ENCODE data around the gene ZDHHC17.

Gene ZDHHC17

GRCh38 chr12:76866151-76866567 lies 102.2 kb downstream of the ZDHHC17 start:
- Histone ChIP-seq H3K9me3 (ENCODE audit: control insufficient read depth, low read length) (no peaks in the 10 kb centered on the region), H3K14ac (ENCODE audit: low read length in 2 of 2) (peak overlapping the region in 1 of 2 experiments; percentile 4), H3K27ac (ENCODE audit: low read length, poor library complexity, severe bottlenecking) (no peak overlapping the region), H2BK120ac (ENCODE audit: low read depth, low read length) (no peak overlapping the region), H4K91ac (ENCODE audit: low read length) (no peak overlapping the region), H3K23ac (ENCODE audit: low read length in 2 of 2) (no peak overlapping the region), H2BK5ac (ENCODE audit: low read depth, low read length, poor library complexity, severe bottlenecking) (no peak overlapping the region), H3K27me3 (ENCODE audit: control insufficient read depth in 1 of 2, insufficient read depth in 1 of 2, low read length in 2 of 2) (no peaks in the 10 kb centered on the region), H3K4ac (ENCODE audit: low read depth in 1 of 2, low read length in 2 of 2) (no peak overlapping the region), H3K18ac (ENCODE audit: low read depth in 1 of 2, low read length in 2 of 2) (peak overlapping the region; percentile 28 to 61), H3K4me1 (ENCODE audit: control insufficient read depth, insufficient read depth, low read depth, low read length) (peaks cover 4% of the 10 kb centered on the region), H2BK15ac (ENCODE audit: low read depth, poor library complexity, severe bottlenecking) (peak overlapping the region; percentile 30), H3K79me1 (replicated peaks; ENCODE audit: low read length, poor library complexity, severe bottlenecking) (peaks cover 7% of the 10 kb centered on the region), H4K8ac (ENCODE audit: low read length) (no peak overlapping the region), H3K36me3 (ENCODE audit: control insufficient read depth in 1 of 2, insufficient read depth in 2 of 2, low read depth in 1 of 2, low read length in 2 of 2) (no peaks in the 10 kb centered on the region), H3K9ac (ENCODE audit: low read length) (no peak overlapping the region), H2AFZ (ENCODE audit: low read depth, low read length) (no peak overlapping the region), H3K4me2 (ENCODE audit: low read length, poor library complexity, severe bottlenecking) (no peak overlapping the region), H2BK12ac (ENCODE audit: low read length in 2 of 2) (peak overlapping the region in 1 of 2 experiments; percentile 1), H2AK5ac (ENCODE audit: low read length, severe bottlenecking) (no peak overlapping the region), H3K4me3 (ENCODE audit: insufficient read depth in 1 of 2, low read depth in 1 of 2, low read length in 2 of 2) (no peak overlapping the region)
- 26% methylated on average over 8 of the region's 8 CpGs for WGBS
- DNase-seq = peak; percentile 42

- DNase-seq = peak; percentile 90
- no peaks in the 10 kb centered on the region for H3K9me3 ChIP-seq (ENCODE audit: control insufficient read depth, low read length)
- no peak overlapping the region for H2BK15ac ChIP-seq (ENCODE audit: low read depth, poor library complexity, severe bottlenecking)
- H3K4me3 ChIP-seq (ENCODE audit: insufficient read depth in 1 of 2, low read depth in 1 of 2, low read length in 2 of 2) = no peak overlapping the region
- no peak overlapping the region for H2AFZ ChIP-seq (ENCODE audit: low read depth, low read length)
- H3K4me2 ChIP-seq (ENCODE audit: low read length, poor library complexity, severe bottlenecking) = peak overlapping the region; percentile 17
- H3K4ac ChIP-seq (ENCODE audit: low read depth in 1 of 2, low read length in 2 of 2) = no peak overlapping the region
- H3K14ac ChIP-seq (ENCODE audit: low read length in 2 of 2) = no peak overlapping the region
- H4K91ac ChIP-seq (ENCODE audit: low read length) = no peak overlapping the region
- H3K36me3 ChIP-seq (ENCODE audit: control insufficient read depth in 1 of 2, insufficient read depth in 2 of 2, low read depth in 1 of 2, low read length in 2 of 2) = no peaks in the 10 kb centered on the region
- no peaks in the 10 kb centered on the region for H3K27me3 ChIP-seq (ENCODE audit: control insufficient read depth in 1 of 2, insufficient read depth in 1 of 2, low read length in 2 of 2)
- peaks cover 9% of the 10 kb centered on the region for H3K79me1 ChIP-seq (replicated peaks; ENCODE audit: low read length, poor library complexity, severe bottlenecking)
- H2AK5ac ChIP-seq (ENCODE audit: low read length, severe bottlenecking) = no peak overlapping the region
- no peak overlapping the region for H2BK12ac ChIP-seq (ENCODE audit: low read length in 2 of 2)
- no peak overlapping the region for H4K8ac ChIP-seq (ENCODE audit: low read length)
- H3K4me1 ChIP-seq (ENCODE audit: control insufficient read depth, insufficient read depth, low read depth, low read length) = peaks cover 4% of the 10 kb centered on the region
- no peak overlapping the region for H3K27ac ChIP-seq (ENCODE audit: low read length, poor library complexity, severe bottlenecking)
- no peak overlapping the region for H3K23ac ChIP-seq (ENCODE audit: low read length in 2 of 2)
- H2BK5ac ChIP-seq (ENCODE audit: low read depth, low read length, poor library complexity, severe bottlenecking) = no peak overlapping the region
- WGBS = 48% methylated on average over 7 of the region's 8 CpGs
- H3K18ac ChIP-seq (ENCODE audit: low read depth in 1 of 2, low read length in 2 of 2) = no peak overlapping the region
- H3K9ac ChIP-seq (ENCODE audit: low read length) = no peak overlapping the region
- H2BK120ac ChIP-seq (ENCODE audit: low read depth, low read length) = no peak overlapping the region
Measured at GRCh38 chr12:76866726-76867125, 102.8 kb downstream of the ZDHHC17 start.

GRCh38 chr12:76871082-76871481 lies 107.2 kb downstream of the ZDHHC17 start:
- Histone ChIP-seq H3K27me3 (ENCODE audit: control insufficient read depth in 1 of 2, insufficient read depth in 1 of 2, low read length in 2 of 2) (no peaks in the 10 kb centered on the region), H3K4me1 (ENCODE audit: control insufficient read depth, insufficient read depth, low read depth, low read length) (peaks cover 1% of the 10 kb centered on the region), H3K4me3 (ENCODE audit: insufficient read depth in 1 of 2, low read depth in 1 of 2, low read length in 2 of 2) (no peak overlapping the region), H3K9ac (ENCODE audit: low read length) (no peak overlapping the region), H2AFZ (ENCODE audit: low read depth, low read length) (no peak overlapping the region), H3K14ac (ENCODE audit: low read length in 2 of 2) (no peak overlapping the region), H3K27ac (ENCODE audit: low read length, poor library complexity, severe bottlenecking) (no peak overlapping the region), H3K9me3 (ENCODE audit: control insufficient read depth, low read length) (no peaks in the 10 kb centered on the region), H3K4ac (ENCODE audit: low read depth in 1 of 2, low read length in 2 of 2) (no peak overlapping the region), H2BK15ac (ENCODE audit: low read depth, poor library complexity, severe bottlenecking) (no peak overlapping the region), H2AK5ac (ENCODE audit: low read length, severe bottlenecking) (no peak overlapping the region), H3K79me1 (replicated peaks; ENCODE audit: low read length, poor library complexity, severe bottlenecking) (peaks cover 21% of the 10 kb centered on the region), H3K23ac (ENCODE audit: low read length in 2 of 2) (no peak overlapping the region), H2BK12ac (ENCODE audit: low read length in 2 of 2) (no peak overlapping the region), H3K36me3 (ENCODE audit: control insufficient read depth in 1 of 2, insufficient read depth in 2 of 2, low read depth in 1 of 2, low read length in 2 of 2) (no peaks in the 10 kb centered on the region), H4K8ac (ENCODE audit: low read length) (no peak overlapping the region), H3K18ac (ENCODE audit: low read depth in 1 of 2, low read length in 2 of 2) (no peak overlapping the region), H4K91ac (ENCODE audit: low read length) (no peak overlapping the region), H3K4me2 (ENCODE audit: low read length, poor library complexity, severe bottlenecking) (no peak overlapping the region), H2BK120ac (ENCODE audit: low read depth, low read length) (no peak overlapping the region), H2BK5ac (ENCODE audit: low read depth, low read length, poor library complexity, severe bottlenecking) (no peak overlapping the region)
- WGBS = 100% methylated on average over 2 of the region's 2 CpGs
- DNase-seq = no peak

GRCh38 chr12:76871742-76872141 lies 107.8 kb downstream of the ZDHHC17 start:
- Histone ChIP-seq H3K23ac (ENCODE audit: low read length in 2 of 2) (no peak overlapping the region), H4K91ac (ENCODE audit: low read length) (no peak overlapping the region), H4K8ac (ENCODE audit: low read length) (no peak overlapping the region), H3K36me3 (ENCODE audit: control insufficient read depth in 1 of 2, insufficient read depth in 2 of 2, low read depth in 1 of 2, low read length in 2 of 2) (no peaks in the 10 kb centered on the region), H2BK120ac (ENCODE audit: low read depth, low read length) (no peak overlapping the region), H3K4me3 (ENCODE audit: insufficient read depth in 1 of 2, low read depth in 1 of 2, low read length in 2 of 2) (no peak overlapping the region), H3K9ac (ENCODE audit: low read length) (no peak overlapping the region), H3K79me1 (replicated peaks; ENCODE audit: low read length, poor library complexity, severe bottlenecking) (peaks cover 25% of the 10 kb centered on the region), H2BK5ac (ENCODE audit: low read depth, low read length, poor library complexity, severe bottlenecking) (no peak overlapping the region), H3K18ac (ENCODE audit: low read depth in 1 of 2, low read length in 2 of 2) (no peak overlapping the region), H3K4me1 (ENCODE audit: control insufficient read depth, insufficient read depth, low read depth, low read length) (peaks cover 1% of the 10 kb centered on the region), H3K9me3 (ENCODE audit: control insufficient read depth, low read length) (no peaks in the 10 kb centered on the region), H2BK12ac (ENCODE audit: low read length in 2 of 2) (no peak overlapping the region), H3K14ac (ENCODE audit: low read length in 2 of 2) (no peak overlapping the region), H3K27ac (ENCODE audit: low read length, poor library complexity, severe bottlenecking) (no peak overlapping the region), H3K4me2 (ENCODE audit: low read length, poor library complexity, severe bottlenecking) (no peak overlapping the region), H2BK15ac (ENCODE audit: low read depth, poor library complexity, severe bottlenecking) (no peak overlapping the region), H3K27me3 (ENCODE audit: control insufficient read depth in 1 of 2, insufficient read depth in 1 of 2, low read length in 2 of 2) (no peaks in the 10 kb centered on the region), H2AFZ (ENCODE audit: low read depth, low read length) (no peak overlapping the region), H2AK5ac (ENCODE audit: low read length, severe bottlenecking) (no peak overlapping the region), H3K4ac (ENCODE audit: low read depth in 1 of 2, low read length in 2 of 2) (no peak overlapping the region)
- WGBS = 93% methylated on average over 3 of the region's 3 CpGs
- no peak for DNase-seq
